IPS-18a (cell line): ENCODE data around the gene CYB561A3.
A peak's percentile ranks its signal among the peaks of the same experiment; 100 is the strongest.

ENCODE experiments used
- H3K27ac ChIP-seq: one replicate; pipeline ENCODE4 v1.5.1; 2013; ENCODE audit warnings: low read length
- H3K27me3 ChIP-seq: one replicate; pipeline ENCODE4 v1.6.1; 2013; ENCODE audit warnings: mild to moderate bottlenecking, low read length; ENCODE audit not compliant: control insufficient read depth, insufficient read depth
- H3K36me3 ChIP-seq: one replicate; pipeline ENCODE4 v1.6.1; 2013; ENCODE audit warnings: low read depth, low read length; ENCODE audit not compliant: control insufficient read depth
- H3K4me1 ChIP-seq: one replicate; pipeline ENCODE4 v1.6.1; 2013; ENCODE audit warnings: low read depth, low read length; ENCODE audit not compliant: control insufficient read depth
- H3K4me3 ChIP-seq: one replicate; pipeline ENCODE4 v1.5.1; 2013; ENCODE audit warnings: low read length
- H3K9ac ChIP-seq: one replicate; pipeline ENCODE4 v1.6.1; 2013; ENCODE audit warnings: mild to moderate bottlenecking, low read length, moderate library complexity
- H3K9me3 ChIP-seq: one replicate; pipeline ENCODE4 v1.6.1; 2013; ENCODE audit warnings: low read depth, low read length; ENCODE audit not compliant: control insufficient read depth

The CYB561A3 gene

GRCh38 chr11:61340979-61341378, 20.7 kb downstream of the CYB561A3 start:
- no peak overlapping the region for H3K9ac ChIP-seq
- no peak overlapping the region for H3K4me3 ChIP-seq
- H3K27ac ChIP-seq = no peak overlapping the region
- no peaks in the 10 kb centered on the region for H3K36me3 ChIP-seq
- H3K4me1 ChIP-seq = peaks cover 3% of the 10 kb centered on the region
- H3K27me3 ChIP-seq = no peaks in the 10 kb centered on the region
- H3K9me3 ChIP-seq = no peaks in the 10 kb centered on the region

GRCh38 chr11:61339490-61339878, 22.2 kb downstream of the CYB561A3 start:
- H3K4me1 ChIP-seq = peaks cover 3% of the 10 kb centered on the region
- no peaks in the 10 kb centered on the region for H3K27me3 ChIP-seq
- no peaks in the 10 kb centered on the region for H3K36me3 ChIP-seq
- no peaks in the 10 kb centered on the region for H3K9me3 ChIP-seq
- H3K9ac ChIP-seq = no peak overlapping the region
- no peak overlapping the region for H3K27ac ChIP-seq
- no peak overlapping the region for H3K4me3 ChIP-seq

GRCh38 chr11:61338783-61339489, 22.7 kb downstream of the CYB561A3 start:
- Histone ChIP-seq H3K27ac (no peak overlapping the region), H3K9ac (no peak overlapping the region), H3K9me3 (no peaks in the 10 kb centered on the region), H3K4me3 (no peak overlapping the region), H3K27me3 (no peaks in the 10 kb centered on the region), H3K4me1 (peaks cover 3% of the 10 kb centered on the region), H3K36me3 (no peaks in the 10 kb centered on the region)

GRCh38 chr11:61337706-61338470, 23.8 kb downstream of the CYB561A3 start:
- H3K9me3 ChIP-seq = no peaks in the 10 kb centered on the region
- H3K4me1 ChIP-seq = peaks cover 3% of the 10 kb centered on the region
- no peaks in the 10 kb centered on the region for H3K36me3 ChIP-seq
- no peak overlapping the region for H3K27ac ChIP-seq
- H3K4me3 ChIP-seq = no peak overlapping the region
- no peak overlapping the region for H3K9ac ChIP-seq
- no peaks in the 10 kb centered on the region for H3K27me3 ChIP-seq

GRCh38 chr11:61336171-61336935, 25.3 kb downstream of the CYB561A3 start:
- H3K9me3 ChIP-seq = no peaks in the 10 kb centered on the region
- H3K4me3 ChIP-seq = no peak overlapping the region
- H3K36me3 ChIP-seq = no peaks in the 10 kb centered on the region
- H3K27ac ChIP-seq = peak overlapping the region; percentile 51
- peaks cover 11% of the 10 kb centered on the region for H3K4me1 ChIP-seq
- H3K27me3 ChIP-seq = no peaks in the 10 kb centered on the region
- peak overlapping the region; percentile 49 for H3K9ac ChIP-seq

- no peak overlapping the region for H3K27ac ChIP-seq
- H3K9me3 ChIP-seq = no peaks in the 10 kb centered on the region
- peaks cover 12% of the 10 kb centered on the region for H3K4me1 ChIP-seq
- H3K9ac ChIP-seq = no peak overlapping the region
- H3K36me3 ChIP-seq = peaks cover under 1% of the 10 kb centered on the region
- H3K4me3 ChIP-seq = no peak overlapping the region
- no peaks in the 10 kb centered on the region for H3K27me3 ChIP-seq
These were observed 26.3 kb downstream of the CYB561A3 start for GRCh38 chr11:61335355-61335710.

- Histone ChIP-seq H3K9ac (no peak overlapping the region), H3K27me3 (no peaks in the 10 kb centered on the region), H3K27ac (no peak overlapping the region), H3K9me3 (no peaks in the 10 kb centered on the region), H3K4me1 (peaks cover 12% of the 10 kb centered on the region), H3K4me3 (no peak overlapping the region), H3K36me3 (peaks cover 7% of the 10 kb centered on the region)
These were observed 27.0 kb downstream of the CYB561A3 start for GRCh38 chr11:61334434-61335354.

- peak overlapping the region; percentile 89 for H3K27ac ChIP-seq
- H3K27me3 ChIP-seq = no peaks in the 10 kb centered on the region
- H3K9ac ChIP-seq = peak overlapping the region; percentile 94
- H3K9me3 ChIP-seq = no peaks in the 10 kb centered on the region
- H3K4me3 ChIP-seq = peak overlapping the region; percentile 79
- peaks cover 16% of the 10 kb centered on the region for H3K36me3 ChIP-seq
- peaks cover 12% of the 10 kb centered on the region for H3K4me1 ChIP-seq
These were observed 27.9 kb downstream of the CYB561A3 start for GRCh38 chr11:61333550-61334433.

GRCh38 chr11:61332797-61333549, 28.7 kb downstream of the CYB561A3 start, which contains the start of the genes DDB1 and TKFC:
Gene DDB1, minus strand, starts transcription at chr11:61333105. Its CDS starts 137 bp downstream, at chr11:61332968.
Gene TKFC, plus strand, starts transcription at chr11:61333228. Its CDS starts 1,501 bp downstream, at chr11:61334729.
- Histone ChIP-seq H3K4me1 (peaks cover 12% of the 10 kb centered on the region), H3K4me3 (peak within 1 kb of the TSS; percentile 79), H3K27ac (peak within 1 kb of the TSS; percentile 89), H3K9ac (peak within 1 kb of the TSS; percentile 94), H3K27me3 (no peaks in the 10 kb centered on the region), H3K36me3 (peaks cover 22% of the 10 kb centered on the region), H3K9me3 (no peaks in the 10 kb centered on the region)
